Left forelimb (tissue), 1 donor: ENCODE results near the gene CCDC102B.

ENCODE experiments used
- DNase-seq: peaks from one replicate; pipeline ENCODE4 v3.0.0-alpha.2; 2018; ENCODE audit warnings: low spot score

The CCDC102B gene

GRCh38 chr18:69097349-69097748, 299.5 kb downstream of the CCDC102B start:
- DNase-seq, result no peak

GRCh38 chr18:69102959-69103358, 305.1 kb downstream of the CCDC102B start:
- DNase-seq, result no peak
